Right lung (tissue), 5 donors: ENCODE measurements around the gene PCNA. TPM values are rescaled to one million over a fixed set of nuclear protein-coding genes. Genes with fewer than 3 reads are reported as not detected.

Experiments used
- DNase-seq, 2 donors: peaks; one replicate each; pipeline ENCODE4 v3.0.0-alpha.2; 2013
- polyA plus RNA-seq, 5 donors: library from polyadenylated mRNA; unstranded; fragments of 120-200 nt; gene quantifications; one replicate each; pipeline versions ENCODE4 v1.2.1 to v1.2.3, GENCODE V29; 2013; ENCODE audit warnings: inconsistent platforms in 1 of 5, low replicate concordance in 1 of 5; ENCODE audit not compliant: insufficient read length in 5 of 5, insufficient read depth in 1 of 5

Gene PCNA
- polyA plus RNA-seq, 5 donors: 112 to 184 (median 138) TPM

- DNase-seq: no peak
These were observed 49.7 kb downstream of the PCNA start for GRCh38 chr20:5070081-5070480.

GRCh38 chr20:5069141-5069806 is 50.5 kb downstream of the PCNA start:
- DNase-seq: no peak

GRCh38 chr20:5067877-5068645 is 51.7 kb downstream of the PCNA start:
- DNase-seq: no peak

GRCh38 chr20:5065879-5066383 is 53.8 kb downstream of the PCNA start:
- DNase-seq: no peak

- DNase-seq: no peak
These were observed 54.4 kb downstream of the PCNA start for GRCh38 chr20:5065166-5065878.

Other genes with a start within 250 kb of the PCNA start
- gene SLC23A2, start 118.4 kb downstream of the PCNA start, polyA plus RNA-seq: 10 to 100 TPM; 19.7 to 27.4 (median 23.6) TPM
- 100 to 1,000 TPM; 116 to 148 (median 135) TPM for gene TMEM230, start 6.9 kb downstream of the PCNA start, polyA plus RNA-seq
- gene CDS2, start 7.0 kb upstream of the PCNA start, polyA plus RNA-seq: 10 to 100 TPM; 25.8 to 35.4 (median 29.4) TPM
- gene PROKR2, start 197.0 kb upstream of the PCNA start, polyA plus RNA-seq: not detected